Astrocyte (in vitro differentiated cells and primary cell): Measurements from ENCODE around the gene CALD1. TPM values are rescaled to one million over a fixed set of nuclear protein-coding genes. Genes with fewer than 3 reads are reported as not detected.

Experiments used
- DNase-seq: peaks from one replicate; pipeline ENCODE4 v3.0.0-alpha.2; 2010; ENCODE audit warnings: low read depth
- FAIRE-seq: peaks from 2 replicates; lab custom pipeline; 2011; peaks lifted over from hg19 to GRCh38; lab: Jason Lieb, UNC
- H2AFZ ChIP-seq: 2 replicates; pipeline ENCODE4 v1.6.0; 2012; ENCODE audit warnings: low read depth, low read length, inconsistent platforms
- H3K27ac ChIP-seq: 2 replicates; pipeline ENCODE4 v1.5.1; 2011; ENCODE audit warnings: low read depth, low read length, inconsistent platforms
- H3K27me3 ChIP-seq: 2 replicates; pipeline ENCODE4 v1.6.0; 2011; ENCODE audit warnings: low read length, inconsistent platforms; ENCODE audit not compliant: insufficient read depth
- H3K36me3 ChIP-seq: 2 replicates; pipeline ENCODE4 v1.5.1; 2011; ENCODE audit warnings: low read length, inconsistent platforms; ENCODE audit not compliant: insufficient read depth
- H3K4me1 ChIP-seq: 2 replicates; pipeline ENCODE4 v1.5.1; 2011; ENCODE audit warnings: low read length, inconsistent platforms; ENCODE audit not compliant: insufficient read depth
- H3K4me2 ChIP-seq: 2 replicates; pipeline ENCODE4 v1.6.0; 2012; ENCODE audit warnings: low read length, inconsistent platforms
- H3K4me3 ChIP-seq: 2 replicates; pipeline ENCODE4 v1.5.1; 2011; ENCODE audit warnings: low read depth, mild to moderate bottlenecking, low read length, inconsistent platforms; ENCODE audit not compliant: insufficient read depth
- H3K79me2 ChIP-seq: 2 replicates; pipeline ENCODE4 v1.6.0; 2012; ENCODE audit warnings: mild to moderate bottlenecking, low read length, inconsistent platforms; ENCODE audit not compliant: insufficient read depth
- H3K9ac ChIP-seq: 2 replicates; pipeline ENCODE4 v1.6.0; 2012; ENCODE audit warnings: mild to moderate bottlenecking, low read length, inconsistent platforms
- H3K9me3 ChIP-seq: 2 replicates; pipeline ENCODE4 v1.5.1; 2012; ENCODE audit warnings: low read depth, mild to moderate bottlenecking, low read length, inconsistent platforms; ENCODE audit not compliant: insufficient read depth
- H4K20me1 ChIP-seq: 2 replicates; pipeline ENCODE4 v1.6.0; 2012; ENCODE audit warnings: low read length, inconsistent platforms; ENCODE audit not compliant: insufficient read depth
- H3K27ac Mint-ChIP-seq: one replicate; pipeline ENCODE4 v1.8.0; 2021; ENCODE audit warnings: mild to moderate bottlenecking, mixed read lengths; ENCODE audit not compliant: unreplicated experiment
- H3K27me3 Mint-ChIP-seq: one replicate; pipeline ENCODE4 v1.8.0; 2021; ENCODE audit warnings: low read depth, mixed read lengths; ENCODE audit not compliant: unreplicated experiment
- H3K36me3 Mint-ChIP-seq: one replicate; pipeline ENCODE4 v1.8.0; 2021; ENCODE audit warnings: low read depth, mixed read lengths; ENCODE audit not compliant: unreplicated experiment
- H3K4me1 Mint-ChIP-seq: one replicate; pipeline ENCODE4 v1.8.0; 2021; ENCODE audit warnings: low read depth, mixed read lengths; ENCODE audit not compliant: unreplicated experiment
- H3K4me3 Mint-ChIP-seq: one replicate; pipeline ENCODE4 v1.8.0; 2021; ENCODE audit warnings: mild to moderate bottlenecking, moderate library complexity, mixed read lengths; ENCODE audit not compliant: unreplicated experiment
- H3K9me3 Mint-ChIP-seq: one replicate; pipeline ENCODE4 v1.8.0; 2021; ENCODE audit warnings: mild to moderate bottlenecking, mixed read lengths; ENCODE audit not compliant: unreplicated experiment
- EZH2 ChIP-seq: IDR thresholded peaks from 2 replicates; pipeline ENCODE4 v1.6.1; 2012; ENCODE audit warnings: mild to moderate bottlenecking, low read length, inconsistent platforms; ENCODE audit not compliant: insufficient read depth
- total RNA-seq: library from RNA; stranded (reverse); gene quantifications from 2 replicates; pipeline ENCODE4 v1.2.1, GENCODE V29; 2021
- TF ChIP-seq, protein P1 (sequence below): IDR thresholded peaks from 2 replicates; pipeline ENCODE4 v1.5.1; 2011; ENCODE audit warnings: low read depth, mild to moderate bottlenecking, inconsistent platforms, low read length, moderate library complexity; ENCODE audit not compliant: insufficient read depth

CALD1 gene
- total RNA-seq, 1 donor from 2014 or later, result 1,872 TPM

DNA sequence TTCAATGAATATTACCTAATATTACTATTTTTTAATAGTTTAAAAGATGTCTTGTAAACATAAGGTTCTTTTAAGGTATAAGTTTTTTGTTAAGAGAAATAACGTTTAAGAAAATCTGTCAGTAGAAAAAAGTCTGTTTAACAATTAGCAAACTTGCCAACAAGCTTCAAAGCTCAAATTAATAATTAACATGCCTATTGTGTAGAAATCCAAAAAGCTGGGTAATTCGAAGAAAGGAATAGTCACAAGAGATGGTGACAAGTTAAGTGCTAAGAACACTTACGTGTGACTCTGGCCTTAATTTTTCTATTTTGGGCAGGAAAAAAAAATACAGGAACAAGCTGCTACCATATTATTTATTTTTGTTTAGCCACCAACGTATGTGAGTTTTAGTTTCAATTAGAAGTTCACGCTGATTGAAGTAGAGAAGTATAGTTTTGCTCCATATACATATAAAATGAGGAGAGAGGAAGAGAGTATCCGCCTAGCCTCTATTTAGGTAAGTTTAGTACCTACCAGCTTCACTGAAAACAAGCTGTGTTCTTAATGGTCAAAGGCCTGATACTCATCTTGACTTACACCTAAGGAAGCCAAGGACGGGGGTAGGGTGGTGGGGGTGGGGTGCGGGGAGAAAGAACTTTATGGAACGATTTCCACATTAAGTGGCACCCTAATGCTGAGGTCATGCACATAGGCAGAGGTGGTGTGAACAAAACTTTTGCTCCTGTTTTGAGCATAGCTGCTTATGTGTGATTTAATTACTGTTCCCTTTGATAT, 163.4 kb downstream of the CALD1 start:
- H4K20me1 ChIP-seq, result peaks cover 26% of the 10 kb centered on the region
- H3K4me1 Mint-ChIP-seq, result peaks cover 73% of the 10 kb centered on the region
- H3K27me3 ChIP-seq, result no peaks in the 10 kb centered on the region
- DNase-seq (no peak), FAIRE-seq (no peak)
- H3K4me2 ChIP-seq, result no peak overlapping the region
- H2AFZ ChIP-seq, result no peak overlapping the region
- H3K79me2 ChIP-seq, result peaks cover 24% of the 10 kb centered on the region
- peaks cover 75% of the 10 kb centered on the region for H3K36me3 ChIP-seq
- H3K9me3 Mint-ChIP-seq, result no peaks in the 10 kb centered on the region
- peak overlapping the region; percentile 36 for H3K4me3 Mint-ChIP-seq
- no peaks in the 10 kb centered on the region for H3K9me3 ChIP-seq
- peaks cover 14% of the 10 kb centered on the region for H3K4me1 ChIP-seq
- H3K4me3 ChIP-seq, result no peak overlapping the region
- peak overlapping the region; percentile 72 for H3K27ac ChIP-seq
- H3K27me3 Mint-ChIP-seq, result no peaks in the 10 kb centered on the region
- TF ChIP-seq, protein P1, sequence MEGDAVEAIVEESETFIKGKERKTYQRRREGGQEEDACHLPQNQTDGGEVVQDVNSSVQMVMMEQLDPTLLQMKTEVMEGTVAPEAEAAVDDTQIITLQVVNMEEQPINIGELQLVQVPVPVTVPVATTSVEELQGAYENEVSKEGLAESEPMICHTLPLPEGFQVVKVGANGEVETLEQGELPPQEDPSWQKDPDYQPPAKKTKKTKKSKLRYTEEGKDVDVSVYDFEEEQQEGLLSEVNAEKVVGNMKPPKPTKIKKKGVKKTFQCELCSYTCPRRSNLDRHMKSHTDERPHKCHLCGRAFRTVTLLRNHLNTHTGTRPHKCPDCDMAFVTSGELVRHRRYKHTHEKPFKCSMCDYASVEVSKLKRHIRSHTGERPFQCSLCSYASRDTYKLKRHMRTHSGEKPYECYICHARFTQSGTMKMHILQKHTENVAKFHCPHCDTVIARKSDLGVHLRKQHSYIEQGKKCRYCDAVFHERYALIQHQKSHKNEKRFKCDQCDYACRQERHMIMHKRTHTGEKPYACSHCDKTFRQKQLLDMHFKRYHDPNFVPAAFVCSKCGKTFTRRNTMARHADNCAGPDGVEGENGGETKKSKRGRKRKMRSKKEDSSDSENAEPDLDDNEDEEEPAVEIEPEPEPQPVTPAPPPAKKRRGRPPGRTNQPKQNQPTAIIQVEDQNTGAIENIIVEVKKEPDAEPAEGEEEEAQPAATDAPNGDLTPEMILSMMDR, result no peak
- TF ChIP-seq EZH2, result no peak
- no peak overlapping the region for H3K9ac ChIP-seq
- no peak overlapping the region for H3K27ac Mint-ChIP-seq
- H3K36me3 Mint-ChIP-seq, result peaks cover 26% of the 10 kb centered on the region

DNA sequence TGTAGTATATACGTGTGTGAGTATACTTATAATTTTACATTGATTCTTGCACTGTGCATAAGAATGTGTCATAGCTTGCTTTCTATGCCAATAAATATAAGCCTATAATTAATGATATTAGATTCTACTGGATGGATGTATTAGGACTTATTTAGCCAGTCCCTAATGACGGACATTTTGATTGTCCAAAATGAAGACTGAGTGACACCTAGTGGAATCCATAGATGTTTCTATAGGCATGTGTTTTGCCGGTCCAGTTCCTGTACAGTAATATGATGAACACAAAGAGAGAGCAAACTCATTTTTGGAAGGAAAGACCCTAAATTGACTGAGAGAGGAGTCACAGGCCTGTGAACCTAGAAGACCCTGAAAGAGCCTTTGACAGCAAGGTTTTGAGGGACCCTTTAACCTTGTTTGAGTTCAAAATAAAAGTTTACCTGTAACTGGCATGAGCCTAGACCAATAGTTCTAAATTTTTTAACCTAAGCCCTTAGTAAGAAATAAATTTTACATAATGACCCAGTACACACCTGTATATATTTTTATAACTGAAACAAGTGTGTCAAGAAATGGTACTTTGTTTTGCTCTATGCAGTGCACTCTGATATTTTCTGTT, 164.5 kb downstream of the CALD1 start:
- Histone ChIP-seq H3K4me3 (no peak overlapping the region), H3K27me3 (no peaks in the 10 kb centered on the region), H3K36me3 (peaks cover 74% of the 10 kb centered on the region), H4K20me1 (peaks cover 32% of the 10 kb centered on the region), H3K4me1 (peaks cover 14% of the 10 kb centered on the region), H3K9me3 (no peaks in the 10 kb centered on the region), H3K27ac (no peak overlapping the region), H3K9ac (no peak overlapping the region), H3K4me2 (no peak overlapping the region), H2AFZ (no peak overlapping the region), H3K79me2 (peaks cover 25% of the 10 kb centered on the region)
- TF ChIP-seq, protein P1, result no peak
- no peak for TF ChIP-seq EZH2
- peak overlapping the region; percentile 50 for H3K27ac Mint-ChIP-seq
- no peaks in the 10 kb centered on the region for H3K27me3 Mint-ChIP-seq
- no peak for DNase-seq
- FAIRE-seq, result no peak
- H3K36me3 Mint-ChIP-seq, result peaks cover 20% of the 10 kb centered on the region
- no peak overlapping the region for H3K4me3 Mint-ChIP-seq
- H3K4me1 Mint-ChIP-seq, result peaks cover 65% of the 10 kb centered on the region
- H3K9me3 Mint-ChIP-seq, result no peaks in the 10 kb centered on the region

DNA sequence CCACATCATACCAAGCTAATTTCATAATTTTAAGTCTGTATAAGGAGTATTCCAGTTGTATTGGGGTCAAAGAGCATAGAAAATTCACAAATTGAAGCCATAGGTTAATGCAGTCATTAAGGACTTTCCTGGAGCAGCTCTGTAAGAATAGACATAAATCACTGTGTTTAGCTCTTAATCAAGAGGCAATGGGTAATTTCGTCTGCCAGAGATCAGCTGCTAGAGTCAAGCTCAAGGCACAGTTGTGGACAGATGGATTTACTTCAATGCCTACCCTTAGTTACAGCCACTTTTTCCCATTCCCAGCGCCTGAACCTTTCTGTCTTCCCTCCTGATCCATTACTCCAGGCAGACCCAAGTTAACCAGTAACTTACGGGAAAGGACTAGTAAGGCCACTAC, 166.3 kb downstream of the CALD1 start:
- Histone ChIP-seq H3K9me3 (no peaks in the 10 kb centered on the region), H3K4me2 (no peak overlapping the region), H4K20me1 (peaks cover 44% of the 10 kb centered on the region), H3K36me3 (peaks cover 76% of the 10 kb centered on the region), H3K27ac (no peak overlapping the region), H3K4me1 (peaks cover 9% of the 10 kb centered on the region), H3K79me2 (peaks cover 39% of the 10 kb centered on the region), H2AFZ (no peak overlapping the region), H3K27me3 (no peaks in the 10 kb centered on the region), H3K9ac (no peak overlapping the region), H3K4me3 (no peak overlapping the region)
- Mint-ChIP-seq H3K27me3 (no peaks in the 10 kb centered on the region), H3K4me3 (no peak overlapping the region), H3K9me3 (no peaks in the 10 kb centered on the region), H3K4me1 (peaks cover 64% of the 10 kb centered on the region), H3K36me3 (peaks cover 21% of the 10 kb centered on the region), H3K27ac (peak overlapping the region; percentile 16)
- DNase-seq (no peak), FAIRE-seq (no peak)
- TF ChIP-seq EZH2, result no peak
- TF ChIP-seq, protein P1, result no peak
